H1 (cell line): Measurements from ENCODE around the gene CD44.

Source experiments
- GTF2F1 ChIP-seq: IDR thresholded peaks from 2 replicates; pipeline ENCODE4 v1.6.1; 2012; ENCODE audit warnings: low read depth, low read length, improper control_type of control experiment, borderline replicate concordance
- MAX ChIP-seq: IDR thresholded peaks from 2 replicates; pipeline ENCODE4 v1.6.1; 2012; ENCODE audit warnings: inconsistent platforms

- no peak for TF ChIP-seq GTF2F1
- TF ChIP-seq MAX = no peak
Observed at GRCh38 chr11:35178873-35179272, 39.9 kb downstream of the CD44 start.
